Endodermal cell (in vitro differentiated cells): ENCODE data around the gene GCSAM. TPM values are rescaled to one million over a fixed set of nuclear protein-coding genes. Genes with fewer than 3 reads are reported as not detected.

Source experiments
- DNase-seq: peaks from one replicate; pipeline ENCODE4 v3.0.0-alpha.2; 2017
- H3K27ac ChIP-seq: 2 replicates; pipeline ENCODE4 v1.5.1; 2013; ENCODE audit warnings: mild to moderate bottlenecking, low read depth, low read length, moderate library complexity
- H3K27me3 ChIP-seq: 2 replicates; pipeline ENCODE4 v1.6.1; 2013; ENCODE audit warnings: mild to moderate bottlenecking, low read length, moderate library complexity; ENCODE audit not compliant: insufficient read depth, control insufficient read depth, poor library complexity, severe bottlenecking
- H3K36me3 ChIP-seq: 2 replicates; pipeline ENCODE4 v1.7.0; 2013; ENCODE audit warnings: mild to moderate bottlenecking, low read length, moderate library complexity; ENCODE audit not compliant: control insufficient read depth, insufficient read depth
- H3K4me1 ChIP-seq: one replicate; pipeline ENCODE4 v1.7.0; 2013; ENCODE audit warnings: low read length; ENCODE audit not compliant: control insufficient read depth, insufficient read depth
- H3K4me3 ChIP-seq: 2 replicates; pipeline ENCODE4 v1.5.1; 2013; ENCODE audit warnings: mild to moderate bottlenecking, low read length, moderate library complexity
- H3K9ac ChIP-seq: 2 replicates; pipeline ENCODE4 v1.6.1; 2013; ENCODE audit warnings: mild to moderate bottlenecking, low read length, moderate library complexity; ENCODE audit not compliant: poor library complexity, severe bottlenecking; ENCODE audit errors: extremely low read depth
- H3K9me3 ChIP-seq: 2 replicates; pipeline ENCODE4 v1.6.1; 2013; ENCODE audit warnings: mild to moderate bottlenecking, low read length, moderate library complexity; ENCODE audit not compliant: control insufficient read depth
- H3K27ac Mint-ChIP-seq: 2 replicates; pipeline ENCODE4 v1.8.0; 2020; ENCODE audit warnings: mixed read lengths
- H3K27me3 Mint-ChIP-seq: 2 replicates; pipeline ENCODE4 v1.8.0; 2021; ENCODE audit warnings: mild to moderate bottlenecking, mixed read lengths; ENCODE audit not compliant: insufficient read depth
- H3K36me3 Mint-ChIP-seq: 2 replicates; pipeline ENCODE4 v1.8.0; 2020; ENCODE audit warnings: low read depth, mixed read lengths
- H3K4me1 Mint-ChIP-seq: 2 replicates; pipeline ENCODE4 v1.8.0; 2020; ENCODE audit warnings: mixed read lengths
- H3K4me3 Mint-ChIP-seq: 2 replicates; pipeline ENCODE4 v1.8.0; 2020; ENCODE audit warnings: mild to moderate bottlenecking, moderate library complexity, mixed read lengths
- H3K9me3 Mint-ChIP-seq: 2 replicates; pipeline ENCODE4 v1.8.0; 2020; ENCODE audit warnings: mild to moderate bottlenecking, mixed read lengths
- WGBS, 2 experiments: methylation state at CpG; one replicate each; pipeline versions ENCODE4 v1.1.5 to v1.1.7; 2013; ENCODE audit warnings: missing lambda C conversion rate in 2 of 2, mixed read lengths in 1 of 2; ENCODE audit not compliant: insufficient coverage in 1 of 2, insufficient read length in 1 of 2; 5-methylcytosine and 5-hydroxymethylcytosine counted together
- total RNA-seq, 2 donors: library from RNA; stranded (reverse); fragmentation: NEBNext Ultra II Directional in 1 of 2; extraction: Animal tissue kit (Norgen Biotek cat#: 25700) in 1 of 2; gene quantifications; 2 replicates in 1 of 2; 3 replicates in 1 of 2; pipeline ENCODE4 v1.2.1, GENCODE V29; 2021
- TF ChIP-seq, protein P1 (sequence below): fragments of 200-600 bp; sonication (generic); conservative IDR thresholded peaks from 2 replicates; pipeline ENCODE4 v1.5.0; 2021; ENCODE audit warnings: antibody characterized with exemption, mild to moderate bottlenecking

GCSAM gene
- total RNA-seq, 2 donors from 2014 or later: not detected

DNA sequence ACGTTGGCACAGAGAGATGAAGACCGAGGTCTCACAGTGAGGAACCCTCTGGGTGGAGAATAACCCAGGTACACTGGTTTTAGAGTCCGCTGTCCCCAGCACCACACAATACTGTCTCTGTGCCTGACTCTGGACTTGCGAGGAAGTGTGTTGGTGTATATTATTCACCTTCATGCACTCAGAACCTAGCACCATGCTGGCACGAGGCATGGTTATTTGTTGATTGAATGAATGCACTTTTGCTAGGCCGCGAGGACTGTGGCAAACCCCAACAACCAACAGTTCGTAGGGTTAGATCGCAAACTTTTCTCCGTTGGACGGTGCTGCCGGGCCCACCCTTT, 47.3 kb downstream of the GCSAM start:
- H3K27ac ChIP-seq: no peak overlapping the region
- H3K9me3 Mint-ChIP-seq: no peaks in the 10 kb centered on the region
- peak overlapping the region; percentile 52 for H3K9ac ChIP-seq
- WGBS, 2 experiments: 5 to 36% methylated on average over 7 to 12 of the region's 12 CpGs
- H3K4me1 ChIP-seq: peaks cover 4% of the 10 kb centered on the region
- H3K4me1 Mint-ChIP-seq: peaks cover 31% of the 10 kb centered on the region
- peaks cover 25% of the 10 kb centered on the region for H3K27me3 Mint-ChIP-seq
- peak overlapping the region; percentile 86 for H3K4me3 ChIP-seq
- peak overlapping the region; percentile 72 for H3K4me3 Mint-ChIP-seq
- TF ChIP-seq, protein P1, sequence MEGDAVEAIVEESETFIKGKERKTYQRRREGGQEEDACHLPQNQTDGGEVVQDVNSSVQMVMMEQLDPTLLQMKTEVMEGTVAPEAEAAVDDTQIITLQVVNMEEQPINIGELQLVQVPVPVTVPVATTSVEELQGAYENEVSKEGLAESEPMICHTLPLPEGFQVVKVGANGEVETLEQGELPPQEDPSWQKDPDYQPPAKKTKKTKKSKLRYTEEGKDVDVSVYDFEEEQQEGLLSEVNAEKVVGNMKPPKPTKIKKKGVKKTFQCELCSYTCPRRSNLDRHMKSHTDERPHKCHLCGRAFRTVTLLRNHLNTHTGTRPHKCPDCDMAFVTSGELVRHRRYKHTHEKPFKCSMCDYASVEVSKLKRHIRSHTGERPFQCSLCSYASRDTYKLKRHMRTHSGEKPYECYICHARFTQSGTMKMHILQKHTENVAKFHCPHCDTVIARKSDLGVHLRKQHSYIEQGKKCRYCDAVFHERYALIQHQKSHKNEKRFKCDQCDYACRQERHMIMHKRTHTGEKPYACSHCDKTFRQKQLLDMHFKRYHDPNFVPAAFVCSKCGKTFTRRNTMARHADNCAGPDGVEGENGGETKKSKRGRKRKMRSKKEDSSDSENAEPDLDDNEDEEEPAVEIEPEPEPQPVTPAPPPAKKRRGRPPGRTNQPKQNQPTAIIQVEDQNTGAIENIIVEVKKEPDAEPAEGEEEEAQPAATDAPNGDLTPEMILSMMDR: no peak
- H3K9me3 ChIP-seq: no peaks in the 10 kb centered on the region
- no peaks in the 10 kb centered on the region for H3K27me3 ChIP-seq
- no peaks in the 10 kb centered on the region for H3K36me3 Mint-ChIP-seq
- no peaks in the 10 kb centered on the region for H3K36me3 ChIP-seq
- H3K27ac Mint-ChIP-seq: no peak overlapping the region
- DNase-seq: no peak

DNA sequence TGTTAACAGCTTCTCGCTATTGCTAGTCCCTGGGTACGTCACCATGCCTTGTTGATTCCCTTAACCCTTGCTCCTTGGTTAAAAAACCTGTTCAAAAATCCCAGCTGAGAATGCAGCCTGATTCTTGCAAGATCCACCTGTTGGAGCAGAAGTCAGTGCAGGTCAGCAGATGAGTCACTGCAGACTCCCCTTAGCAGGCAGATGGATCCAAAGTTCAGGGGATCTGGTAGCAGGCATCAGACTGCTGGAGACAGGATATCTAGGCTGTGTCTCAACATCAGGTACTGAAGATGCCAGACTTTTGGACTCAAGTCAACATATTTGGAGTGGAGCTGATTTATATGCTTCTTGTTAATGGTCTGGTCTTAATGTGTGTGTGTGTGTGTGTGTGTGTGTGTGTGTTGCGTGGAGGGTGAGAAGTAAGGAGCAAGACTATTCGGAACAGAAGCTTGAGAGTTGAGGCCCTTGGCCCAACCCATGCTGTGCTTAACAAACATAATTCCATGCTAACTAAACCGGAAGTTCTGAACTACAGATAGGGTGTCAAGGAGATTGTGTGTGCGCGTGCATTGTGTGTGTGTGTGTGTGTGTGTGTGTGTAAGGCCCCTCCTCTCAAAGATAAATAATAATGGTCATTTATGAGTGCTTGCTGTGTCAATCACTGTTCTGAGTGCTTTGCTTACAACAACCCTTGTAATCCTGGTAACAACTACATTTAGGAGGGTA, 47.9 kb downstream of the GCSAM start:
- H3K4me1 Mint-ChIP-seq: peaks cover 30% of the 10 kb centered on the region
- WGBS, 2 experiments: 78 to 82% methylated on average over 2 to 7 of the region's 7 CpGs
- H3K27ac Mint-ChIP-seq: no peak overlapping the region
- no peak overlapping the region for H3K27ac ChIP-seq
- peak overlapping the region; percentile 72 for H3K4me3 Mint-ChIP-seq
- H3K9ac ChIP-seq: peak overlapping the region; percentile 52
- no peak for DNase-seq
- no peaks in the 10 kb centered on the region for H3K27me3 ChIP-seq
- peaks cover 25% of the 10 kb centered on the region for H3K27me3 Mint-ChIP-seq
- no peaks in the 10 kb centered on the region for H3K9me3 ChIP-seq
- H3K9me3 Mint-ChIP-seq: no peaks in the 10 kb centered on the region
- peak overlapping the region; percentile 86 for H3K4me3 ChIP-seq
- peaks cover 4% of the 10 kb centered on the region for H3K4me1 ChIP-seq
- H3K36me3 ChIP-seq: no peaks in the 10 kb centered on the region
- no peaks in the 10 kb centered on the region for H3K36me3 Mint-ChIP-seq
- TF ChIP-seq, protein P1: no peak

DNA sequence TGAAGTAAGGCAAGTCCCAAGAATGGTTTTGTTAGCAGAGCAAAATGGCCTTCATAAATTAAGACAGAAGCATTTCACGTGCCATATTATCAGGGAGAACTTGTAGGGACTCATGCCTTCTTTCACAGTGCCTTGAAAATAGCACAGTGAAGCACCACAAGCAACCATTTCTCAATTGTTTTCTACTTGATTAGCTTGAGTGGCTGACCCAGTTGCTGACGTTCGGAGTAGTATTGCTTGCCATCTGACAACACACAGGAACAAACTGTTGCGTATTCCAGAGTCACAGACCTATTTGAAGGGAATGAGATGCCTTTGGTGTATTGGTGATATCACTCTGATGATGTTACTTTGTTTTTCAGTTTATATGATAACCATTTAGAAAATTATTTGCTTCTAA, 49.8 kb downstream of the GCSAM start:
- Histone ChIP-seq H3K36me3 (no peaks in the 10 kb centered on the region), H3K27me3 (no peaks in the 10 kb centered on the region), H3K9me3 (no peaks in the 10 kb centered on the region), H3K9ac (no peak overlapping the region), H3K4me3 (no peak overlapping the region), H3K4me1 (peaks cover 4% of the 10 kb centered on the region), H3K27ac (no peak overlapping the region)
- no peak for DNase-seq
- Mint-ChIP-seq H3K27me3 (peaks cover 28% of the 10 kb centered on the region), H3K4me1 (peaks cover 30% of the 10 kb centered on the region), H3K9me3 (no peaks in the 10 kb centered on the region), H3K36me3 (no peaks in the 10 kb centered on the region), H3K27ac (no peak overlapping the region), H3K4me3 (no peak overlapping the region)
- 85 to 100% methylated on average over 3 to 4 of the region's 4 CpGs for WGBS, 2 experiments
- TF ChIP-seq, protein P1: no peak
